Ovary (tissue), 3 donors: ENCODE measurements around the gene THSD4.

Experiments used
- CTCF ChIP-seq, 3 donors: fragments of 450-650 bp in 2 of 3; fragments of 200-600 bp in 1 of 3; IDR thresholded peaks; one replicate each; pipeline versions ENCODE4 v1.5.1 to v1.8.0; 2016 to 2022; ENCODE audit warnings: antibody characterized with exemption in 3 of 3, mild to moderate bottlenecking in 1 of 3
- EP300 ChIP-seq: sonication (generic); formaldehyde crosslinking; IDR thresholded peaks from one replicate; pipeline ENCODE4 v1.6.1; 2017; ENCODE audit warnings: antibody characterized with exemption
- POLR2A ChIP-seq: fragments of 450-650 bp; IDR thresholded peaks from one replicate; pipeline ENCODE4 v1.6.1; 2017; ENCODE audit warnings: antibody characterized with exemption, mild to moderate bottlenecking, moderate library complexity
- donor health status: DM: no; HTN: no; CAD: no.

- TF ChIP-seq CTCF (IDR thresholded peaks at IDR 0.05) (no peak), POLR2A (no peak), EP300 (no peak)
Measured at GRCh38 chr15:71650603-71651002, 535.3 kb downstream of the THSD4 start.
